ENCODE results near the gene KCNJ10.

Gene KCNJ10

GRCh38 chr1:160020196-160020595 lies 49.8 kb downstream of the KCNJ10 start:
- no peak for TF ChIP-seq Cebpa-rat (IDR thresholded peaks at IDR 0.05)
- no peaks in the 10 kb centered on the region for H3K27me3 ChIP-seq
- H3K9me3 ChIP-seq (replicated peaks in 1 of 11): no peaks in the 10 kb centered on the region
- no peak overlapping the region for H3K27ac ChIP-seq
- peaks cover 0 to 26% (median 0%) of the 10 kb centered on the region in 10 experiments; a peak in 5 of 20 replicates for H3K4me1 ChIP-seq
- no peak overlapping the region for H3K4me3 ChIP-seq
- H4K20me1 ChIP-seq: no peaks in the 10 kb centered on the region
- no peak overlapping the region for H3K9ac ChIP-seq
- H3K4me2 ChIP-seq: no peak overlapping the region
- H3K36me3 ChIP-seq: no peaks in the 10 kb centered on the region

DNA sequence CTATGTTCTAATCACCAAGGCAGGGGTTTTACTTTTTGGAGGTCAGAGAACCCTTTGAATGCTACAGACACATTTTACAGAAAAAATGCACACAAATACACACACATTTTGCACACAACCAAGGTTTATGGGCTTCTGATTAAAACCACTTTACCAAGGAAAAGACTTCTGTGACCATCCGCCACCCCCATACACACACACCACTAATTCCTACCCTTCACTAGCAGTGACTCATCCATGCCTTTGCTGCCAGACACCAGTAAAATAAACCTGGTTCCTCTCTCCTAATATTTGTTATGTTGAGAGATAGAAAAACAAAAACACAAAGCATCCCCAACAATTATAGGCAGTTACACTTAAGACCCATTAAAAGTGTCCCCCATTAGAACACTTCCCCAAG lies 51.1 kb downstream of the KCNJ10 start:
- Histone ChIP-seq H3K9ac (no peak overlapping the region), H3K27me3 (no peaks in the 10 kb centered on the region), H4K20me1 (no peaks in the 10 kb centered on the region), H3K4me3 (no peak overlapping the region), H3K9me3 (replicated peaks in 1 of 11) (no peaks in the 10 kb centered on the region), H3K4me2 (peak overlapping the region in 2 of 11 experiments; percentile 28 to 37; a peak in 4 of 22 replicates), H3K27ac (no peak overlapping the region), H3K4me1 (peaks cover 0 to 21% (median 0%) of the 10 kb centered on the region in 10 experiments; a peak in 5 of 20 replicates), H3K36me3 (no peaks in the 10 kb centered on the region)
- no peak for TF ChIP-seq Cebpa-rat (IDR thresholded peaks at IDR 0.05)

- Histone ChIP-seq H3K27ac (no peak overlapping the region), H3K4me1 (peaks cover 0 to 21% (median 0%) of the 10 kb centered on the region in 10 experiments; a peak in 5 of 20 replicates), H3K36me3 (no peaks in the 10 kb centered on the region), H3K27me3 (no peaks in the 10 kb centered on the region), H3K9me3 (replicated peaks in 1 of 11) (no peaks in the 10 kb centered on the region), H3K4me3 (no peak overlapping the region), H3K4me2 (peak overlapping the region in 1 of 11 experiments; percentile 37; a peak in 1 of 22 replicates), H4K20me1 (no peaks in the 10 kb centered on the region), H3K9ac (no peak overlapping the region)
- no peak for TF ChIP-seq Cebpa-rat (IDR thresholded peaks at IDR 0.05)
Measured at GRCh38 chr1:160018347-160018746, 51.6 kb downstream of the KCNJ10 start.

DNA sequence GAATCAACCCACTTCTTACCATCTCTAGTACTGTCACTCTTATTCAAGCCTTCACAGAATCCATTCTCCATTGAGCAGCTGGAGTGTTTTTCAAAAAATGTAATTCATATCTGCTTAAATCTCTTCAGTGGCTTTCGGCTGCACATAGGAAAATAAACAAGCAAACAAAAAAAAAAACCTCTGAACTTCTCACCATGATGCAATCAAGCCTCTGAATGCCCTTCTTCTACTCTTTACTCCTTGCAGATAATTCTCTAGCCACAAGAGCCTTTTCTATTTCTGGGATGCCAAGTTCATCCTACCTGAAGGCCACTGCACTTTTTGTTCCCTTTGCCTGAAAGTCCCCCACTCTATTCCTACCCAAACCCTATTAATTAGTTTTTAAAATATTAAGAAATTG lies 52.4 kb downstream of the KCNJ10 start:
- H3K4me2 ChIP-seq: no peak overlapping the region
- no peak for TF ChIP-seq Cebpa-rat (IDR thresholded peaks at IDR 0.05)
- no peak overlapping the region for H3K9ac ChIP-seq
- no peak overlapping the region for H3K4me3 ChIP-seq
- H3K4me1 ChIP-seq: peaks cover 0 to 21% (median 0%) of the 10 kb centered on the region in 10 experiments; a peak in 5 of 20 replicates
- H4K20me1 ChIP-seq: no peaks in the 10 kb centered on the region
- no peak overlapping the region for H3K27ac ChIP-seq
- H3K36me3 ChIP-seq: no peaks in the 10 kb centered on the region
- H3K27me3 ChIP-seq: no peaks in the 10 kb centered on the region
- H3K9me3 ChIP-seq (replicated peaks in 1 of 11): no peaks in the 10 kb centered on the region

GRCh38 chr1:160011781-160012180 lies 58.2 kb downstream of the KCNJ10 start:
- Histone ChIP-seq H3K27ac (no peak overlapping the region), H3K4me1 (peaks cover 0 to 17% (median 6%) of the 10 kb centered on the region in 10 experiments; a peak in 12 of 20 replicates), H3K36me3 (no peaks in the 10 kb centered on the region), H3K27me3 (no peaks in the 10 kb centered on the region), H3K9me3 (replicated peaks in 1 of 11) (no peaks in the 10 kb centered on the region), H4K20me1 (no peaks in the 10 kb centered on the region), H3K9ac (no peak overlapping the region), H3K4me3 (no peak overlapping the region), H3K4me2 (no peak overlapping the region)
- TF ChIP-seq Cebpa-rat (IDR thresholded peaks at IDR 0.05): no peak

GRCh38 chr1:160009801-160010200 lies 60.2 kb downstream of the KCNJ10 start:
- Histone ChIP-seq H3K4me3 (no peak overlapping the region), H3K9me3 (replicated peaks in 1 of 11) (no peaks in the 10 kb centered on the region), H3K4me2 (peak overlapping the region in 3 of 11 experiments; percentile 56 to 62 (median 57); a peak in 3 of 22 replicates), H3K9ac (0 out of 22 replicates have a peak overlapping the region, but pooled peaks of 2 of the 11 experiments have one; percentile 22 to 25), H3K4me1 (peaks cover 0 to 17% (median 6%) of the 10 kb centered on the region in 10 experiments; a peak in 12 of 20 replicates), H3K36me3 (no peaks in the 10 kb centered on the region), H3K27ac (no peak overlapping the region), H4K20me1 (no peaks in the 10 kb centered on the region), H3K27me3 (no peaks in the 10 kb centered on the region)
- TF ChIP-seq Cebpa-rat (IDR thresholded peaks at IDR 0.05): no peak

- H3K36me3 ChIP-seq: no peaks in the 10 kb centered on the region
- H3K4me1 ChIP-seq: peaks cover 0 to 17% (median 6%) of the 10 kb centered on the region in 10 experiments; a peak in 12 of 20 replicates
- no peak overlapping the region for H3K4me3 ChIP-seq
- no peaks in the 10 kb centered on the region for H3K27me3 ChIP-seq
- H3K27ac ChIP-seq: no peak overlapping the region
- no peaks in the 10 kb centered on the region for H3K9me3 ChIP-seq (replicated peaks in 1 of 11)
- H3K4me2 ChIP-seq: peak overlapping the region in 6 of 11 experiments; percentile 6 to 62 (median 52); a peak in 9 of 22 replicates
- H4K20me1 ChIP-seq: no peaks in the 10 kb centered on the region
- TF ChIP-seq Cebpa-rat (IDR thresholded peaks at IDR 0.05): no peak
- H3K9ac ChIP-seq: peak overlapping the region in 4 of 11 experiments; percentile 11 to 59 (median 24); a peak in 3 of 22 replicates
Measured at GRCh38 chr1:160009081-160009480, 60.9 kb downstream of the KCNJ10 start.

- no peak for TF ChIP-seq Cebpa-rat (IDR thresholded peaks at IDR 0.05)
- Histone ChIP-seq H4K20me1 (no peaks in the 10 kb centered on the region), H3K4me2 (no peak overlapping the region), H3K9ac (no peak overlapping the region), H3K9me3 (replicated peaks in 1 of 11) (no peaks in the 10 kb centered on the region), H3K27me3 (no peaks in the 10 kb centered on the region), H3K4me1 (peaks cover 0 to 17% (median 6%) of the 10 kb centered on the region in 10 experiments; a peak in 12 of 20 replicates), H3K27ac (no peak overlapping the region), H3K36me3 (no peaks in the 10 kb centered on the region), H3K4me3 (no peak overlapping the region)
Measured at GRCh38 chr1:160007577-160008200, 62.3 kb downstream of the KCNJ10 start.

DNA sequence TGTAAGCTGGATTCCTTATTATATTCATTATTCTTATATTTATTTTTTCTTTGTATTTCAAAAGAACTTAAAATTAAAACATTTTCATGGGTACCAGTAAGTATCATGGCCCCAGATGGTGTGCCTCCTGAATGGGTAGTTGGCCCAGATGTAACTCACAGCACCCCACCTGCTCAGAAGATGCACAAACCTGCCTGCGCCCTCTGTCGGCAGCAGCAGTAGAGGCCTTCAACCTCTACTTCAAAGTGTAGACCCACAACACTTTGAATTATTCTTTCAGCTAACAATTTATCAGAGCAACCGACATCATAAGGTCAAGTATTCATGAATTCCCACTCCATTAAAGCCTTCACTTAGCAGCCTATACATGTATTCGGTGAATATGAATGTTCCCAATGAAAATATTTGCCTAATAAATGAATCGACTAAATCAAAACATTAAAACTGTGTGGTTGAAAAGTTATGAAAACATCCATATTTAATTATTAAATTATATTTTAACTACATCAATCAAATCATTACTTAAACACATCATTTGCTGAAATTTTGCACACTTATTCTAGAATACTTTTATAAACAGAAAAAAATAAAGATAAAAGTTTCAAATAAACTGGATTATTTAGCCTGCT lies 63.5 kb downstream of the KCNJ10 start:
- no peaks in the 10 kb centered on the region for H4K20me1 ChIP-seq
- H3K27ac ChIP-seq: no peak overlapping the region
- no peak overlapping the region for H3K9ac ChIP-seq
- TF ChIP-seq Cebpa-rat (IDR thresholded peaks at IDR 0.05): no peak
- H3K9me3 ChIP-seq (replicated peaks in 1 of 11): no peaks in the 10 kb centered on the region
- H3K4me3 ChIP-seq: no peak overlapping the region
- H3K27me3 ChIP-seq: no peaks in the 10 kb centered on the region
- no peaks in the 10 kb centered on the region for H3K36me3 ChIP-seq
- peaks cover 0 to 17% (median 6%) of the 10 kb centered on the region in 10 experiments; a peak in 12 of 20 replicates for H3K4me1 ChIP-seq
- no peak overlapping the region for H3K4me2 ChIP-seq
